ENCODE measurements around the gene HTD2. TPM values are rescaled to one million over a fixed set of nuclear protein-coding genes. Genes with fewer than 3 reads are reported as not detected.
"Not testable (repeated sequence)": the region's sequence is repeated elsewhere in the genome, so short reads cannot be mapped to it uniquely, and the experiment has no call there.

The HTD2 gene
- total RNA-seq, 1 experiment from 2014 or later, result 8.2 TPM

DNA sequence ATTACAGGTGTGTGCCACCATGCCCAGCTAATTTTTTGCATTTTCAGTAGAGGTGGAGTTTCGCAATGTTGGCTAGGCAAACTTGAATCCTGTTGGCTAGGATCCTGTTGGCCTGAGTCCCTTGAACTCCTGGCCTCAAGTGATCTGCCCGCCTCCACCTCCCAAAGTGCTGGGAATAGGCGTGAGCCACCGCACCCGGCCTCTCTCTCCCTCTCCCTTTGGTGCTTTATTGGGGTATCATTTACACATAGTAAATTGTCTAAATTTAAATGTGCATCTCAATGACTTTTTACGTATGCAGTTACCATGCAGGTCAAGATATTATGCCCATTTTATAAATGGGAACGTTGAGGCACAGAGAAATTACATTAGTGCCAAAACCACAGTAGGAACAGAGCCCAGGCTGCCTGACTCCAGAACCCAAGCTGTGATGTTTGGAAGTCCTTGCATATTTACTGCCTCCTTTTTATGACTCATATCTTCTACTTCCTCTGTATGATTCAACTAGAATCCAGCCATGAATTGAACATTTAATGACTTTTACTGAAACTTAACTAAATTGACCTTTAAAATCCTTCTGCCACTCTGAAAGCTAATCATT lies 34.3 kb upstream of the HTD2 start:
- H3K27ac Mint-ChIP-seq (ENCODE audit: unreplicated experiment), result no peak overlapping the region
- intact Hi-C loops (cut with micrococcal nuclease; ENCODE audit: unreplicated experiment), result no loop called here

GRCh38 chr3:58272891-58273290 lies 33.4 kb upstream of the HTD2 start:
- no peak overlapping the region for H3K27ac Mint-ChIP-seq (ENCODE audit: unreplicated experiment)

More for the DNA sequence above, 34.3 kb upstream of the HTD2 start:
- H3K9me3 ChIP-seq, result no peaks in the 10 kb centered on the region
- no peak for DNase-seq
- Mint-ChIP-seq H3K36me3 (ENCODE audit: insufficient read depth, unreplicated experiment) (peaks cover 7% of the 10 kb centered on the region), H3K27me3 (ENCODE audit: insufficient read depth, unreplicated experiment) (no peaks in the 10 kb centered on the region), H3K4me3 (ENCODE audit: unreplicated experiment) (no peak overlapping the region), H3K9me3 (ENCODE audit: unreplicated experiment) (no peaks in the 10 kb centered on the region), H3K4me1 (ENCODE audit: low read depth, unreplicated experiment) (no peaks in the 10 kb centered on the region)
- no peak overlapping the region for H3K4me3 ChIP-seq (ENCODE audit: low read depth, low read length)
- BruUV-seq (replicated peaks), result no TSS peak
- peaks cover 2% of the 10 kb centered on the region for H3K36me3 ChIP-seq (ENCODE audit: control insufficient read depth, insufficient read depth, low read length)
- TF ChIP-seq, protein P1, sequence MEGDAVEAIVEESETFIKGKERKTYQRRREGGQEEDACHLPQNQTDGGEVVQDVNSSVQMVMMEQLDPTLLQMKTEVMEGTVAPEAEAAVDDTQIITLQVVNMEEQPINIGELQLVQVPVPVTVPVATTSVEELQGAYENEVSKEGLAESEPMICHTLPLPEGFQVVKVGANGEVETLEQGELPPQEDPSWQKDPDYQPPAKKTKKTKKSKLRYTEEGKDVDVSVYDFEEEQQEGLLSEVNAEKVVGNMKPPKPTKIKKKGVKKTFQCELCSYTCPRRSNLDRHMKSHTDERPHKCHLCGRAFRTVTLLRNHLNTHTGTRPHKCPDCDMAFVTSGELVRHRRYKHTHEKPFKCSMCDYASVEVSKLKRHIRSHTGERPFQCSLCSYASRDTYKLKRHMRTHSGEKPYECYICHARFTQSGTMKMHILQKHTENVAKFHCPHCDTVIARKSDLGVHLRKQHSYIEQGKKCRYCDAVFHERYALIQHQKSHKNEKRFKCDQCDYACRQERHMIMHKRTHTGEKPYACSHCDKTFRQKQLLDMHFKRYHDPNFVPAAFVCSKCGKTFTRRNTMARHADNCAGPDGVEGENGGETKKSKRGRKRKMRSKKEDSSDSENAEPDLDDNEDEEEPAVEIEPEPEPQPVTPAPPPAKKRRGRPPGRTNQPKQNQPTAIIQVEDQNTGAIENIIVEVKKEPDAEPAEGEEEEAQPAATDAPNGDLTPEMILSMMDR (IDR thresholded peaks at IDR 0.05; ENCODE audit: insufficient read depth in 1 of 2, low read depth in 1 of 2, low read length in 1 of 2, severe bottlenecking in 1 of 2, unreplicated experiment in 1 of 2), result no peak
- H3K27me3 ChIP-seq (replicated peaks; ENCODE audit: control insufficient read depth, insufficient read depth, low read length), result no peaks in the 10 kb centered on the region
- ChIA-PET CTCF (no interaction called here), POLR2A (no interaction called here)
- H3K4me1 ChIP-seq, result no peaks in the 10 kb centered on the region

DNA sequence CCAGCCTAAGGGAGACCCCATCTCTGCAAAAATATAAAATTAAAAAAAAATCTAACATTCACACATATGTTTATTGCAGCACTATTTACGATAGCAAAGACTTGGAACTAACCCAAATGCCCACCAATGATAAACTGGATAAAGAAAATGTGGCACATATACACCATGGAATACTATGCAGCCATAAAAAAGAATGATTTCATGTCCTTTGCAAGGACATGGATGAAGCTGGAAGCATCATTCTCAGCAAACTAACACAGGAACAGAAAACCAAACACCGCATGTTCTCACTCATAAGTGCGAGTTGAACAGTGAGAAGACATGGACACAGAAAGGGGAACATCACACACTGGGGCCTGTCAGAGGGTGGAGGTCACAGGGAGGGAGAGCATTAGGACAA lies 33.0 kb upstream of the HTD2 start:
- H3K27me3 ChIP-seq (replicated peaks; ENCODE audit: control insufficient read depth, insufficient read depth, low read length); DNase-seq; H3K27ac Mint-ChIP-seq (ENCODE audit: unreplicated experiment); H3K4me1 ChIP-seq; H3K27me3 Mint-ChIP-seq (ENCODE audit: insufficient read depth, unreplicated experiment); POLR2A ChIA-PET; H3K9me3 ChIP-seq; H3K4me3 Mint-ChIP-seq (ENCODE audit: unreplicated experiment); H3K4me1 Mint-ChIP-seq (ENCODE audit: low read depth, unreplicated experiment); intact Hi-C loops (cut with micrococcal nuclease; ENCODE audit: unreplicated experiment); H3K36me3 ChIP-seq (ENCODE audit: control insufficient read depth, insufficient read depth, low read length); BruUV-seq (replicated peaks); H3K36me3 Mint-ChIP-seq (ENCODE audit: insufficient read depth, unreplicated experiment); H3K4me3 ChIP-seq (ENCODE audit: low read depth, low read length); H3K9me3 Mint-ChIP-seq (ENCODE audit: unreplicated experiment): not testable (repeated sequence)
- CTCF ChIA-PET, result interaction anchor here (0.6 kb wide), 1 partner anchor 213 kb away, joined by 9 read pairs; no protein-coding TSS in a partner anchor

More at GRCh38 chr3:58272891-58273290, 33.4 kb upstream of the HTD2 start:
- no peaks in the 10 kb centered on the region for H3K4me1 Mint-ChIP-seq (ENCODE audit: low read depth, unreplicated experiment)
- CTCF ChIA-PET, result interaction anchor here (0.6 kb wide), 1 partner anchor 212 kb away, joined by 9 read pairs; no protein-coding TSS in a partner anchor
- no peaks in the 10 kb centered on the region for H3K27me3 Mint-ChIP-seq (ENCODE audit: insufficient read depth, unreplicated experiment)
- H3K4me1 ChIP-seq, result no peaks in the 10 kb centered on the region
- TF ChIP-seq, protein P1 (IDR thresholded peaks at IDR 0.05; ENCODE audit: insufficient read depth in 1 of 2, low read depth in 1 of 2, low read length in 1 of 2, severe bottlenecking in 1 of 2, unreplicated experiment in 1 of 2), result no peak
- no TSS peak for BruUV-seq (replicated peaks)
- no peak for DNase-seq
- peaks cover 2% of the 10 kb centered on the region for H3K36me3 ChIP-seq (ENCODE audit: control insufficient read depth, insufficient read depth, low read length)
- no peak overlapping the region for H3K4me3 Mint-ChIP-seq (ENCODE audit: unreplicated experiment)
- peaks cover 7% of the 10 kb centered on the region for H3K36me3 Mint-ChIP-seq (ENCODE audit: insufficient read depth, unreplicated experiment)
- H3K9me3 ChIP-seq, result no peaks in the 10 kb centered on the region
- H3K4me3 ChIP-seq (ENCODE audit: low read depth, low read length), result no peak overlapping the region
- H3K9me3 Mint-ChIP-seq (ENCODE audit: unreplicated experiment), result no peaks in the 10 kb centered on the region
- intact Hi-C loops (cut with micrococcal nuclease; ENCODE audit: unreplicated experiment), result no loop called here
- no peaks in the 10 kb centered on the region for H3K27me3 ChIP-seq (replicated peaks; ENCODE audit: control insufficient read depth, insufficient read depth, low read length)
- POLR2A ChIA-PET, result no interaction called here
